ENCODE results near the gene ROM1. TPM values are rescaled to one million over a fixed set of nuclear protein-coding genes. Genes with fewer than 3 reads are reported as not detected.
"Not testable (repeated sequence)": the region's sequence is repeated elsewhere in the genome, so short reads cannot be mapped to it uniquely, and the experiment has no call there.

The ROM1 gene
- total RNA-seq, 1 donor from 2014 or later, result 2.4 TPM

DNA sequence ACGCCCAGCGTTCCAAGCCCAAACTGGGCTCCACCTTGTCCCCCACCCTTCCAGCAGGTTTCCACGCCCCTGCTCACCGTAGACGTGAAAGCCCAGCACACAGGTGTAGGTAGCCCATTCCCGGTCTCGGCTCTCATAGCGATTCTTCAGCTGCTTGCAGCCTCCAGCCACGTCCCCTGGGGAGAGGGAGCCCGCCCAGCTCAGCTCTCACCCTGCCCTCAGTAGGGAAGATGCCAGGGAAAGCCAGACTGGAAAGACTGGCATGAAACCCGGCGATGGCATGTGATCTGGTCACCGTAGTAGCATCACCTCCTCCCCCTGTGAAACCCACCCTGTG is 10.0 kb upstream of the ROM1 start:
- ATAC-seq (no peak), DNase-seq (ENCODE audit: missing footprints) (no peak)
- intact Hi-C loops (cut with DNase I), result no loop called here

DNA sequence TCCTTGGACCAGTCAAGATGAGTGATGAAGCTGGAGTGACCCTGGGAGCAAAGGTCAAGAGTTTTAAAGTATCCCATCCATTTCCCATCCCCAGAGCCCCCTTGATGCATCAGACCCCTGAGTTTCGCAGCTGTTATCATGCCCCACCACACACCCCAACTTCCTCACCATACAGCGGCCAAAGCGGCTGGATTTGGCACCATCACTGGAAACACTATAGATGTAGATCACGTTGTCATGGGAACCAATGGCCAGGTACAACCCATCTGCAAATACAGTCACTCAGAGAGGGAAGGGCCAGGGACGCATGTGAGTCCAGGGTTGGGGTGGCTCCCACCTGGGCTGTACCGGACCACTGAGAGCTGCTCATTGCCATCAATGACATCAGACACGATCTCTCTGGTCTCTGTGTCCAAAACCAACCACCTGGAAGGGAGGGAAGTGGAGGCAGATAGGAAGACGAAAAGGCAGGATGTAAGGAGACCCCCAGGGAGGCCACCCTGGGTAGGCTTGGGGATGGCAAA is 9.2 kb upstream of the ROM1 start:
- DNase-seq (ENCODE audit: missing footprints), result no peak
- intact Hi-C loops (cut with DNase I), result no loop called here
- ATAC-seq, result no peak

DNA sequence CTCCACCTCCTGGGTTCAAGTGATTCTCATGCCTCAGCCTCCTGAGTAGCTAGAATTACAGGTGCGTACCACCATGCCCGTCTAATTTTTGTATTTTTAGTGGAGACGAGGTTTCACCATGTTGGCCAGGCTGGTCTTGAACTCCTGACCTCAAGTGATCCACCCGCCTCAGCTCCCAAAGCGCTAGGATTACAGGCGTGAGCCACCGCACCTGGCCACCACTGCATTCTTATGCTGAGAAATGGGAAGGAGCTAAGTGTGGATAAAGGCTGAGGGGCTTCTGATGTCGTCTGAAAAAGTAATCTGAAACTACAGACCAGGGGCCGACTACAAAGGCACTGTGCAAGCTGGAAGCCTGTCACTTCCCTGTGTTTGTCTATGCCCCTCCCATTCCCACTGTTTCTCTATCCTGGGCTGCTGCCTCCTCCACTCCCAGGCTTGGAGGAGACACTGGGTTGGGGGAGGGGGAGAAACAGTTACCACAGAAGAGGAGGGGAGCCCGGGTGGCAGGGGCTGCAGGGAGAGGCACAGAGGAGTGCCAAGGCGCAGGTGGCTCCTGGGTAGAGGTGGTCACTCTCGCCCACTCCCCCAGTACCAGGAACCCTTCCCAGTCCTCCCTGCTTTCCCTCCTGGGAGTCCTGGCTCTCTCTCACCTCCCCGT is 8.5 kb upstream of the ROM1 start:
- DNase-seq (ENCODE audit: missing footprints) (no peak), ATAC-seq (no peak)
- intact Hi-C loops (cut with DNase I), result no loop called here

DNA sequence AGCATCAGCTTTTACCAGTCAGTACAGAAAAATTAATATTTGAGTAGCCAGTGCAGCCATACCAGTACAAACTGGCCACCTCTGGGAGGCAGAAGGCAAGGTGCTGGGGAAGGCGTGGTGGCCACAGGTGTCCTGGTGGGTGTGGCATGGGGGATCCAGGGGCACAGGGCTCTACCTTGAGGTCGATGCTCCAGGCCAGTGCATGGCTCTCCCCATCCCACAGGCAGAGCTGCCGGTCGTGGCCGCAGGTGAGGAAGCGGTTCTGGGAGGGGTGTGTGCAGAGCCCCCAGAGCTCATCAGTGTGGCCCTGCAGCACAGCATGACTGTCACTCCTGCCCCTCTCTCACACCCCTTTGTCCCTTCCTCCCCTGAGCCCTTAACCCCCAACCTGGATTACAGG is 7.6 kb upstream of the ROM1 start:
- no peak for DNase-seq (ENCODE audit: missing footprints)
- intact Hi-C loops (cut with DNase I), result no loop called here
- ATAC-seq, result no peak

DNA sequence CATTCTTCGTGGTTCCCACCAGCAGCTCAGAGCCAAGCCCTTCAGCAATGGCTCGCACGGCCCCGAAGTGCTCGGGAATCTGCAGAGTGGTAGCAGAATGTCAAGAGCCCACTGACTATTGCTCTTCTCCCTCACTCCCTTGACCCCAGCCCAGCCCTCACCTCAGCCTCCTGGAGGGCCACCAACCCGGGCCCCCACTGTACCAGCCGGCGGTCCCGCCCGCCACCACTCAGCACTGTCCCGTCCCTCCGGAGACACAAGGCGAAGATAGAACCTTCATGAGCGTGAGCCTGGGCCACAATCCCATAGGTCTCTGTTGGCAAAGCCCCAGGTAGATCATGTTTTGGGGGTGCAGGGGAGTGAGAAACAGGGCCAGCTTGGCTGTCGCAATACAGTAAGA is 7.2 kb upstream of the ROM1 start:
- intact Hi-C loops (cut with DNase I), result no loop called here
- ATAC-seq (no peak), DNase-seq (ENCODE audit: missing footprints) (no peak)

DNA sequence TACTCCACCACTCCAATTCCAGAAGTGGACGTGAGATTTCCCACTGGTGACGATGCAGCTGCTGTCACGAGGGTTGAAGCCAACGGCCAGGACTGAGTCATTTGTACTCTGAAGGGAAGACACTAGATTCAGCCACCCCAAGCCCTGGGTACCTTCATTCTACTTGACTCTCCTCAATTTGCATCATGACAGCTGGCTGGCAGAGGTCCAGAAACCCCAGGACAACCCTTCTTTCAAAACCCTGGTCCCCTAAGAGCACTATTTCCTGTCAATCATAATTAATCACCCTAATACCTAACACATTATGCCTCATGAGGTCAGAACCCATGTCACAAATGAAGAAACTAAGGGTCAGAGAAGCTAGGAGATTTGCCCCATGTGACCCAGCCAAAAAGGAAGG is 5.3 kb upstream of the ROM1 start:
- ATAC-seq (no peak), DNase-seq (ENCODE audit: missing footprints) (no peak)
- intact Hi-C loops (cut with DNase I), result no loop called here

DNA sequence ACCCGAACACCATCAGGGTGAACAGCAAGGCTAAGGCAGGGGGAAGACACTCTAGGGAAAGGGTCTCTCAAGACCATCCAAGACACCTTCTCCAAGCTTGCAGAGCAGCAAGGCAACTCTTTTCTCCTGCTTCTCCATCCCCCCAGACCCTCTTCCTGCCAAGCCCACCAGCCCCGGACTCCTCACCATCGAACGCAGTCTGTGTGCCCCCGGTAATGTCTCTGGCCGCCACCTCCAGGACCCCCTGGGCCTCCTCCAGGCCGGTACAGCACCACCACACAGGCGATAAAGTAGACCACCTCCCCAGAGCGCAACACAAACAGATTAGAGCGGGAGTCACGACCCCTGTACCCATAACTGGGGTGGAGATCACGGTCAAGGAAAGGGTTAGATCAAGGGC is 4.3 kb upstream of the ROM1 start:
- ATAC-seq (no peak), DNase-seq (ENCODE audit: missing footprints) (no peak)
- intact Hi-C loops (cut with DNase I), result no loop called here

DNA sequence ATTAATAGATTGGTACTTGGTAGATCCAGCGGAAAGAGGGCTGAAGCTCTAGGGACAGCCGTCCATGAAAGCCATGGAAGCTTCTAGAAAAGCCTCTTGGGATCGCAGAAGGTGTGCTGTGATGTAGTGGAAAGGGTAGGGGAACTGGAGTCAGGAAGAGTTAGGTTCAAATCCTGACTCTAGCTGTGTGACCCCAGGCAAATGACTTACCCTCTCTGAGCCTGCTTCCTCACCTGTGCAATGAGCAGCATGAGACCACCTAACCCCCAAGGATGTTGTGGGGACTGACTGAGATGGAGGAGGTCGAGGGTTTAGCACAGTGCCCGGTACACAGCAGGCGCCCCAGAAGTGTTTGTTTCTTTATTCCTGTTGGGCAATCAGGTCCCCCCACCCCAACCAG is 2.7 kb upstream of the ROM1 start:
- DNase-seq (ENCODE audit: missing footprints) (no peak), ATAC-seq (no peak)
- intact Hi-C loops (cut with DNase I), result loop anchor here (5.0 kb wide), 1 partner anchor 52 kb away; no protein-coding TSS in a partner anchor

DNA sequence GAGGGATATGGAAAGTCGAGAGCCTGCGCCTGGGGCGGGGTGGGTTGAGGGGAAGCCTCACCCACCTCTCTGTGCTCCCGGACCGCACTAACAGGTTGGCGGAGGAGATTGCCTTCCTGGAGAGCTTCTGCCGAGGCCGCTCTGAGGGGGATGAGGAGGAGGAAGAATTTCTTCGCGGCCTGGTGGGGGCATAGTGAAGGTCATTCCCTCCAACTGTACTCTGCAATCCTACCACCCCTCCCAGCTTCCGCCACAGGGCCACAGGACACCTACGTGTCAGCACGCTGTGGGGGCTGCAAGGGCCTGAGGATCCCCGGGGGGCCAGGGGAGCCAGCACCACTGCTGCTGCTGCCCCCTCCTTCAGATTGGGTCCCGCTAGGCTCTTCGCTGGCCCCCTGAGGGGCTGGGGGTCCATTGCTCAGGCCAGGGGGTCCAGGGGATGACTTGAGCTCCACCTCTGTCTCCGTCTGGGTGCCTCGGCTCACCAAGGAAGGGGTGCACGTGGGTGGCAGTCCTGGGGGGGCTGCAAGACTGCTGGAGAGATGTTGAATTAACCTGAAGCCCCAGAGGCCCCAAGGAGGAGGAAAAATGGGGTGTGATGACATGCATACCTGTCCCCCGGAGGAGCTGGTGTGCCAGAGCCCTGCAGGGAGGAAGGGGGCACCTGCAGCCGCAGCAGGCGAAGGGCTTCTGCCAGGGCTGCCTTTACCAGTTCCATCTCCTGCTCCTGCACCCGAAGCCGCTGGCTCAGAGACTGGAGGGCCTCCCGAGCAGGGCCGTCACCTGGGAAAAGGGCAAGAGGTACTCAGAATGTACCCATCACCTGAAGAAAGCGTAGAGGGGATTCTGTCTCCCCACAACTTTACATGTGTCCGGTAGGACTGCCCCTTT is 2.0 kb upstream of the ROM1 start:
- ATAC-seq, result no peak
- intact Hi-C loops (cut with DNase I), result loop anchor here (5.0 kb wide), 1 partner anchor 51 kb away; no protein-coding TSS in a partner anchor

DNA sequence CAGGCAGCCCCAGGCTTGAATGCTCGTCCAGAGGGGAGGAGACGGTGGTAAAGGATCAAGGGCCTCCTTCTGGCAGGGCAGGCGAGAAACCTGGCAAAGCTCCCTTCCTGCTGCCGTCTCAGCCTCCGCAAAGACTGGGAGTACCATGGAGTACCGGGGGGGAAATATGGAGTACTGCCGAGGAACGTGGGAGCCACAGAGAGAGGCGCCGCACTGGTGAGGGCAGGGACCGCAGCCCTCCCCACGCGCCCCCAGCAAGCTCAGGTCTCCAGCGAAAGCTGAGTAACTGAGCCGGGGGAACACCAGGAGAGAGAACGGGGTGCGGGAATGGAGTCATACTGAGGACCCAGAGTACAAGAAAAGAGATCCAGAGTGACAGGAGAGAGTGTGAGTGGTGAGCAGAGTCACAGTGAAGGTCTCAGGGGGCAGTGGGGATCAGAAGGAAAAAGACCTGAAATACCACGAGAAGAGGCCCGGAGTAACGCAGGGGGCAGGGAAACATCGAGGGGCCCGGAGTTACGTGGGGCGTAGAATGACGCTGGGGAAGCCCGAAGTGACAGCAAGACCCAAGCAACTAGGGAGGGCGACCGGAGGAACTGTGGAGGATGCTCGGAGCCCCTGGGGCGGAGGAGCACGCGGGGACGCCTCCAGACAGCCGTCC is 1.2 kb upstream of the ROM1 start:
- DNase-seq (ENCODE audit: missing footprints), result no peak
- intact Hi-C loops (cut with DNase I), result loop anchor here (5.0 kb wide), 1 partner anchor 50 kb away; no protein-coding TSS in a partner anchor
- ATAC-seq, result peak; percentile 11

More for the DNA sequence above, 2.0 kb upstream of the ROM1 start:
- DNase-seq (ENCODE audit: missing footprints), result no peak

DNA sequence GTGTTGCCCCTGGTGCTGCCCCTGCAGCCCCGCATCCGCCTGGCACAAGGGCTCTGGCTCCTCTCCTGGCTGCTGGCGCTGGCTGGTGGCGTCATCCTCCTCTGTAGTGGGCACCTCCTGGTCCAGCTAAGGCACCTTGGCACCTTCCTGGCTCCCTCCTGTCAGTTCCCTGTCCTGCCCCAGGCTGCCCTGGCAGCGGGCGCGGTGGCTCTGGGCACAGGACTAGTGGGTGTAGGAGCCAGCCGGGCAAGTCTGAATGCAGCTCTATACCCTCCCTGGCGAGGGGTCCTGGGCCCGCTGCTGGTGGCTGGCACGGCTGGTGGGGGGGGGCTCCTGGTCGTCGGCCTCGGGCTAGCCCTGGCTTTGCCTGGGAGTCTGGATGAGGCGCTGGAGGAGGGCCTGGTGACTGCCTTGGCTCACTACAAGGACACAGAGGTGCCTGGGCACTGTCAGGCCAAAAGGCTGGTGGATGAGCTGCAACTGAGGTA is 278 bp downstream of the ROM1 start:
- ATAC-seq (no peak), DNase-seq (ENCODE audit: missing footprints) (no peak)
- intact Hi-C loops (cut with DNase I), result loop anchor here (5.0 kb wide), 1 partner anchor 49 kb away; no protein-coding TSS in a partner anchor

DNA sequence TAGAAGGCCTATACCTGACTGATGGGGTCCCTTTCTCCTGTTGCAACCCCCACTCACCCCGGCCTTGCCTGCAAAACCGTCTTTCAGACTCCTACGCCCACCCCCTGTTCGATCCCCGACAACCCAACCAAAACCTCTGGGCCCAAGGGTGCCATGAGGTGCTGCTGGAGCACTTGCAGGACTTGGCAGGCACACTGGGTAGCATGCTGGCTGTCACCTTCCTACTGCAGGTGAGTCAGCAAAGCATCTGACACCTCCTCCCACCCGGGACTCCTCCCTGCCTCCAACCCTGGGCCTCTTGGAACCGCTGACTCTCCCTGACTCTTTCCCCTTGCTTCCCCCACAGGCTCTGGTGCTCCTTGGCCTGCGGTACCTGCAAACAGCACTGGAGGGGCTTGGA is 1.2 kb downstream of the ROM1 start:
- intact Hi-C loops (cut with DNase I), result loop anchor here (5.0 kb wide), 1 partner anchor 48 kb away; no protein-coding TSS in a partner anchor
- no peak for ATAC-seq
- DNase-seq (ENCODE audit: missing footprints), result no peak

DNA sequence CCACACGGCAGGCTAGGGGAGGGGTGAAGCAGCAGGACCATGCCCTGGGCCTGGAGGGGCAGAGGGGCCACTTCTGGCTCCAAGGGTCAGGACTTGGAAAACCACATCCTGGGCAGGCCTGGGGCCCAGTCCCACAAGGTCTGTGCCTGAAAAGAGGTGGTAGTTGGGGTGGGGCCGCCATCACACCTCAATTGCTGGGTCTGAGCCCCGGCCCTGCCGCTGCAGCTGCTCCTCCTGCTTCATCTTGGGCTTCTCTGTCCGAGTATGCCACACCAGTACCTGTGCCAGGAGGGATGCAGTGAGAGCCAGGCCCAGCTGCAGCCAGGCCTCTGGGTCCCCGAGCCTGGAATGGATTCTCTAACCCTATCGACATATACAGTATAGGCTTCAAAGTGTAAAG is 2.5 kb downstream of the ROM1 start:
- intact Hi-C loops (cut with DNase I), result no loop called here
- ATAC-seq, result no peak

DNA sequence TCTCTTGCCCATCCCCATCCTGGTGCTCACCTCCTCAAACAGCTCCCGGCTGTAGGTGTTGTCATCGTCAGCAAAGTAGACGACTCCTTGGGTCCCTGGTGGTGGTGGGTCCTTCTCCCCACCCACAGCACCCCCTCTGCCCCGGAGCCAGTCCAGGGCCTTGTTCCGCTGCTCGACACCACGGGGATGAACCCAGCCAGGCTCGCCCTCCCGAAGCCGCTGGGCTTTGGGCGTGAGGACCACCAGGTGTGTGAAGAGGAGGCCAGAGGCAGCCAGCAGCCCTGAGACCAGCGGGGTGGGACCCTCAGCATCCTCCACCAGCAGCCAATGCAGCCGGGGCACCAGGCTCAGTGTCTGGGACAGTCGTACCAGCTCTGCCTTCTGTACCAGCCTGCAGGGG is 3.9 kb downstream of the ROM1 start:
- ATAC-seq; intact Hi-C loops (cut with DNase I); DNase-seq (ENCODE audit: missing footprints): not testable (repeated sequence)

More for the DNA sequence above, 2.5 kb downstream of the ROM1 start:
- DNase-seq (ENCODE audit: missing footprints), result no peak

DNA sequence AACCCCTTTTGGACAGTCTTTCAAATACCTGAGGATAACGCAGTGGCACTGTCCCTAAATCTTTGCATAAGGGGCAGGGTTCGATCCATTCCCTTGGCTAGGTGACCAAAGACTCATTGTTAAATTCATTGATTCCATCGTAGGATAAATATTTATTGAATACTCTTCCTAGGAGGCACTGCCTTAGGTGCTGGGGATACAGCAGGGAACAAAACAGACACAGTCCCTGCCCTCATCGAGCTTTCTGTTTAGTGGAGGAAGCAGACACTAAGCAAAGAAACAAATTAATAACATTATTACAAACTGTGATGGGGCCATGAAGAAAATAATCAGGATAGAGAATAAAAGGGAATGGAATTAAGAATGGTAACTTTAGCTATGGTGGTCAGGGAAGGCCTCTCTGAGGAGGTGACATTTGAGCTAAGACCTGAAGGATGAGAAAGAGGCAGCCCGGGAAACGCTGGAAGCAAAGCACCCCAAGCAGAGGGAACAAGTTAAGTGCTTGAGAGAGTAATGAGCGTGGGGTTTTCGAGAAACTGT is 8.0 kb downstream of the ROM1 start:
- intact Hi-C loops (cut with DNase I), result no loop called here
- DNase-seq (ENCODE audit: missing footprints) (no peak), ATAC-seq (no peak)

DNA sequence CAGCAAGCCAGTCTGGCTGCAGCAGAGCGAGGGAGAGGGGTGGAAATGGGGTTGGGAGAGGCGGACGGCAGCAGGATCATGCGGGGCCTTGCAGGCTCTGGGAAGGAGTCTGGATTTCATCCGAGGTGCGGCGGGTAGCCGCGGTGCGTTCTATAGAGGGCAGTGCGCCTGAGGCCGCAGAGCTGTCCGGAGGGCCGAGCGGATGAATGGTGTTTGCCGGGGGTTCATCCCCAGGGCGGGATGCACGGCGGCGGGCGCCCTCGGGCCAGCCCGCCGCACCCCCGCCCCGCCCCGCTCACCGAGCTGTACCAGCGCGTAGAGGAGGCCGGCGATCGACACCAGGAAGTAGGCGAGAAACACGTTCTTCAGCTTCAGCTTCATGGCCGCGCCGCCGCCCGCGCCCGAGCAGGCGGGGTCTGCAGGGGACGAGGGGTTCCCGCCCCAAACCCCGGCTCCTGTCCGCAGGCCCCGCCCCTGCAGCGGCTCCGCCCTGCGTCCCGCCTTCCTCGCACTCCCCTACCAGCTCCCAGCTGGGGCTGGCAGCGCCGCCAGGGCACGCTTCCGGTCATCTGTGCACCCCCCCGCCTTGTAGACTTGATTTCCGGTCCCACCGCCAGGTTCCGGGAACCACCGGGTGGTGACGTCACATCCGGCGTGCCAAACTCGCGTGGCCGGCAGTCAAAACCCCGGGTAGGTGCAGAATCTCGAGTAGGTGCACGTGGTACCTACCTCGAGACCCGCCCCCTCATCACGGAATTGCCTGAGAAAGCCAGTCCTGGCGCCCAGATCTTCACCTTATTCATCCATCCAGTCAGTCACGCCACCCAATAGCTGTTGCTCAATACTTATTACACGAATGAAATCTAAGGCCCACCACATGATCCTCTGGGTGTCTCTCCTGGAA is 8.8 kb downstream of the ROM1 start, which contains the start of gene B3GAT3:
B3GAT3 (minus strand) TSS at position 420 of the 904 bp plus-strand sequence; CDS start at position 381, 39 bp downstream.
- peak; percentile 99 for ATAC-seq
- intact Hi-C loops (cut with DNase I), result loop anchor here (2.0 kb wide), 1 partner anchor 23 kb away; no protein-coding TSS in a partner anchor
- peak; percentile 99 for DNase-seq (ENCODE audit: missing footprints)

DNA sequence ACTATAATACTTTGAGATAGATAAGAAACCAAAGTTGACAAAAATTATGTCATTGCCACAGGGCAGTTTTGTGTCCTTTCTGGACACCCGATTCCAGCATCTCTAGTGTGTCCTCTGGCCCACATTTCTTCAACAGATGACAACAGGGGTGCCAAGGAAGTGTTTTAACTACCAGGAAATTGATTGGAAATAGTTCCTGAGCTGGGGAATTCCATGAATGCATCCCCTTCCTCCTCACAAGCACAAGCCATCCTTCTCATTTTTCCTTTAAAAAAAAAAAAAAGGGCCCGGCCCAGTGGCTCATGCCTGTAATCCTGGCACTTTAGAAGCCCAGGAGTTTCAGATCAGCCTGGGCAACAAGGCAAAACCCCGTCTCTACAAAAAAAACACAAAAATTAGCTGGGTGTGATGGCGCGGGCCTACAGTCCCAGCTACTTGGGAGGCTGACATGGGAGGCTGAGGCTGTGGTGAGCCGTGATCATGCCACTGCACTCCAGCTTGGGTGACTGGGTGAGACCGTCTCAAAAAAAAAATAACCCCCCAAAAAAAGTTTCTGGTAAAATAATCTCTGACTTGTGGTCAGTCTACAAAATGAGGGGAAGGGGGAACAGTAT is 9.5 kb downstream of the ROM1 start:
- DNase-seq (ENCODE audit: missing footprints) (no peak), ATAC-seq (no peak)
- intact Hi-C loops (cut with DNase I), result loop anchor here (2.0 kb wide), 1 partner anchor 22 kb away; no protein-coding TSS in a partner anchor

All from Right ventricle myocardium inferior (tissue), 1 donor.